ENCODE data around the gene ING3.

DNA sequence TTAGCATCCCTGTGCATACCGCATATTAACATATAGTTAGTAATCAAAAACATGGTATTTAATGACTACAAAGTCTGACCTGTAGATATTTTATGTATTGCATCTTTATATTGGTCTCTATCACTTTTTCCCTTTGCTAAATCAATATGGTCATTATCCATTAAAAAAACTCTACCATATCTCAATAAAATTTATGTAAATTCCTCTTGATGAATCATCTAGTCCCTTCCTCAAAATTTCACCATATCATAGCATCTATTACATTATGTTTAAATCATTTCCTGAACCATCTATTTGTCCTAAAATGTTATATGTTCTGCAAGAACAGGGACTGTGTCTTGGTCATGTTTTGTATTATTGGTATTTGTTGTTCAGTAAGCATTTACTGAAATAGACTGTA, 7.7 kb upstream of the ING3 start:
- TF ChIP-seq, protein P1, sequence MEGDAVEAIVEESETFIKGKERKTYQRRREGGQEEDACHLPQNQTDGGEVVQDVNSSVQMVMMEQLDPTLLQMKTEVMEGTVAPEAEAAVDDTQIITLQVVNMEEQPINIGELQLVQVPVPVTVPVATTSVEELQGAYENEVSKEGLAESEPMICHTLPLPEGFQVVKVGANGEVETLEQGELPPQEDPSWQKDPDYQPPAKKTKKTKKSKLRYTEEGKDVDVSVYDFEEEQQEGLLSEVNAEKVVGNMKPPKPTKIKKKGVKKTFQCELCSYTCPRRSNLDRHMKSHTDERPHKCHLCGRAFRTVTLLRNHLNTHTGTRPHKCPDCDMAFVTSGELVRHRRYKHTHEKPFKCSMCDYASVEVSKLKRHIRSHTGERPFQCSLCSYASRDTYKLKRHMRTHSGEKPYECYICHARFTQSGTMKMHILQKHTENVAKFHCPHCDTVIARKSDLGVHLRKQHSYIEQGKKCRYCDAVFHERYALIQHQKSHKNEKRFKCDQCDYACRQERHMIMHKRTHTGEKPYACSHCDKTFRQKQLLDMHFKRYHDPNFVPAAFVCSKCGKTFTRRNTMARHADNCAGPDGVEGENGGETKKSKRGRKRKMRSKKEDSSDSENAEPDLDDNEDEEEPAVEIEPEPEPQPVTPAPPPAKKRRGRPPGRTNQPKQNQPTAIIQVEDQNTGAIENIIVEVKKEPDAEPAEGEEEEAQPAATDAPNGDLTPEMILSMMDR (IDR thresholded peaks at IDR 0.05; ENCODE audit: low read depth, low read length, poor library complexity, severe bottlenecking), result no peak
- no peak for TF ChIP-seq EZH2phosphoT487 (IDR thresholded peaks at IDR 0.05; ENCODE audit: borderline replicate concordance, low read length)
